HepG2 (cell line): ENCODE results near the gene VPS52. TPM values are rescaled to one million over a fixed set of nuclear protein-coding genes. Genes with fewer than 3 reads are reported as not detected.
A peak's percentile ranks its signal among the peaks of the same experiment; 100 is the strongest.

Source experiments
- CREM ChIP-seq, 2 experiments: sonication (generic) in 1 of 2; formaldehyde crosslinking in 1 of 2; IDR thresholded peaks; 2 replicates each; pipeline versions ENCODE4 v1.4.0 to v1.6.1; 2016 to 2020; ENCODE audit warnings: antibody characterized with exemption in 1 of 2, mild to moderate bottlenecking in 1 of 2, missing genetic modification reagents in 1 of 2
- CSRNP1 ChIP-seq: sonication (generic); formaldehyde crosslinking; IDR thresholded peaks from 2 replicates; pipeline ENCODE4 v1.8.1; 2023; ENCODE audit warnings: mild to moderate bottlenecking, missing genetic modification reagents
- EP300 ChIP-seq, 3 experiments: sonication (generic) in 1 of 3; formaldehyde crosslinking in 1 of 3; IDR thresholded peaks; 2 replicates each; pipeline versions ENCODE4 v1.5.1 to v1.6.1; 2011 to 2020; ENCODE audit warnings: low read depth in 2 of 3, low read length in 2 of 3, borderline replicate concordance in 1 of 3, improper control_type of control experiment in 1 of 3, mild to moderate bottlenecking in 1 of 3, missing genetic modification reagents in 1 of 3, moderate library complexity in 1 of 3
- FOXP4 ChIP-seq: sonication (generic); formaldehyde crosslinking; IDR thresholded peaks from 2 replicates; pipeline ENCODE4 v1.4.0; 2020; ENCODE audit warnings: missing genetic modification reagents
- GATAD2A ChIP-seq: IDR thresholded peaks from 2 replicates; pipeline ENCODE4 v1.6.1; 2016
- HNF1B ChIP-seq: sonication (generic); formaldehyde crosslinking; IDR thresholded peaks from 2 replicates; pipeline ENCODE4 v1.5.1; 2020; ENCODE audit warnings: mild to moderate bottlenecking, moderate library complexity, missing genetic modification reagents
- NRL ChIP-seq: sonication (generic); formaldehyde crosslinking; IDR thresholded peaks from 2 replicates; pipeline ENCODE4 v1.5.0; 2020; ENCODE audit warnings: missing genetic modification reagents, mild to moderate bottlenecking, moderate library complexity, borderline replicate concordance
- YY1 ChIP-seq: IDR thresholded peaks from 2 replicates; pipeline ENCODE4 v1.6.1; 2011; ENCODE audit warnings: low read length, low read depth, moderate library complexity, mild to moderate bottlenecking; ENCODE audit not compliant: insufficient read depth, insufficient replicate concordance
- ZEB1 ChIP-seq: IDR thresholded peaks from 2 replicates; pipeline ENCODE4 v1.6.1; 2012; ENCODE audit warnings: mild to moderate bottlenecking, low read depth, inconsistent platforms; ENCODE audit not compliant: insufficient replicate concordance
- ZFP90 ChIP-seq: sonication (generic); formaldehyde crosslinking; IDR thresholded peaks from 2 replicates; pipeline ENCODE4 v1.8.0; 2022; ENCODE audit warnings: missing genetic modification reagents, mild to moderate bottlenecking, inconsistent platforms, borderline replicate concordance
- ZHX1 ChIP-seq: sonication (generic); formaldehyde crosslinking; IDR thresholded peaks from 2 replicates; pipeline ENCODE4 v1.8.1; 2022; ENCODE audit warnings: low read depth, mild to moderate bottlenecking, missing genetic modification reagents
- polyA plus RNA-seq, 8 experiments: library from polyadenylated mRNA; depleted of rRNA in 3 of 8; stranded (reverse) in 7 of 8; unstranded in 1 of 8; fragments of >200 nt; fragmentation: Illumina TruSeq in 4 of 8; extraction: Trizol in 4 of 8; gene quantifications; 2 replicates each; pipeline versions ENCODE4 v1.2.1 to v1.2.3, GENCODE V29; 2011 to 2016; ENCODE audit warnings: low read depth in 4 of 8, missing spikeins in 1 of 8, mixed read lengths in 1 of 8; ENCODE audit not compliant: insufficient read depth in 1 of 8
- total RNA-seq, 5 experiments: library from RNA; depleted of rRNA; stranded (reverse); fragments of >200 nt; fragmentation: Illumina TruSeq; extraction: Trizol; gene quantifications; 2 replicates each; pipeline ENCODE4 v1.2.3, GENCODE V29; 2016; ENCODE audit warnings: low read depth in 1 of 5
- TF ChIP-seq, protein P1 (sequence below): sonication (generic); formaldehyde crosslinking; IDR thresholded peaks from 2 replicates; pipeline ENCODE4 v1.4.0; 2020; ENCODE audit warnings: missing genetic modification reagents
- TF ChIP-seq, protein P2 (sequence below): sonication (generic); formaldehyde crosslinking; IDR thresholded peaks from 2 replicates; pipeline ENCODE4 v1.9.0; 2021; ENCODE audit warnings: missing genetic modification reagents, borderline replicate concordance

VPS52 gene
- total and polyA plus RNA-seq, 2 of the 13 experiments (the other 11 are each of a cell fraction or from before 2014, with no cell fraction given), result 48.9 to 85.5 TPM

DNA sequence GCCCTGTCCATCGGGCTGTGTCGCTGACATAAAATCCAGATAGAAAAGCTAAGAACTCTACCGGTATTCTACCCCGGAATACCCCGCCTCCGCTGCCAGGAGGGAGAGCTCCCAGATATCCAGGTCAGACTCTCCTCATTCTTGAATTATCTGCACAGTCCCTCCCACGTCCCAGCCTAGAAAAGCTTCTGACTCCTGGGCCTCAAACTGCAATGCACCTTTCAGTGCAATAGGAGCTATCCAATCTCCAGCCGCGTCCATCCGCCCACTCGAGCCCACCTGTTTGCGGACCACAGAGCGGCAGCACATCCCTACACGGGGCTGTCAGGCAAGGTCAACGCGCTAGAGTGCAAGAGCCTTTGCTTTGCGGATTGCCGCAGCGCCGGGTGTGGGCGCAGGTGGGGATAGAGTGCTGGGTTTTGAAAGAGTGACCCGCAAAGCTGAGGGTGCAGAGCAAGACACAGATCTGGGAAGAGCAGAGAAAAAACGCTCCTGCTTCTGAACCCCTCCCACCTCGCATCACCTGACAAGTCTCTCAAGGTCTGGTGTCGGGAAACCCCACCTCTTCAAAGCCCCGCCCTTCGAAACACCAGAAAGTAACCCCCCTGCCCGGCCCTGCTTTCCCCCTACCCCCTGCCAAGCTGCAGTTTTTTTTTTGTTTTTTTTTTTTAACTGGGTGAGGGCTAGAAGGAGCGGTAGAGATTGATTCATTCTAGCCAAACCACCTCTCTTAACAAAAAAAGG, 40.9 kb upstream of the VPS52 start (continued):
- TF ChIP-seq HNF1B (CRISPR knock-in tag), result peak; percentile 71; the same call in 1 of the 2 replicates
- no peak; the same call in 1 of the 2 replicates for TF ChIP-seq CSRNP1 (CRISPR knock-in tag)
- TF ChIP-seq GATAD2A (CRISPR knock-in tag), result peak; percentile 67; the same call in 1 of the 2 replicates
- TF ChIP-seq ZFP90, result 0 out of 2 replicates have a peak, but pooled peaks have one; percentile 49
- 0 out of 2 replicates have a peak, but pooled peaks have one; percentile 53 for TF ChIP-seq ZHX1 (CRISPR knock-in tag)
- TF ChIP-seq NRL (CRISPR knock-in tag), result 0 out of 2 replicates have a peak, but pooled peaks have one; percentile 29
- peak; percentile 34 for TF ChIP-seq YY1
- TF ChIP-seq ZEB1, result peak; percentile 71
- peak in 1 of 2 experiments; percentile 26; a peak in 1 of 4 replicates for TF ChIP-seq EP300 (IDR thresholded peaks at IDR 0.05; ENCODE audit: low read depth in 2 of 2, low read length in 2 of 2)
- TF ChIP-seq EP300 (CRISPR knock-in tag; IDR thresholded peaks at IDR 0.05; ENCODE audit: borderline replicate concordance), result no peak
- TF ChIP-seq, protein P1, sequence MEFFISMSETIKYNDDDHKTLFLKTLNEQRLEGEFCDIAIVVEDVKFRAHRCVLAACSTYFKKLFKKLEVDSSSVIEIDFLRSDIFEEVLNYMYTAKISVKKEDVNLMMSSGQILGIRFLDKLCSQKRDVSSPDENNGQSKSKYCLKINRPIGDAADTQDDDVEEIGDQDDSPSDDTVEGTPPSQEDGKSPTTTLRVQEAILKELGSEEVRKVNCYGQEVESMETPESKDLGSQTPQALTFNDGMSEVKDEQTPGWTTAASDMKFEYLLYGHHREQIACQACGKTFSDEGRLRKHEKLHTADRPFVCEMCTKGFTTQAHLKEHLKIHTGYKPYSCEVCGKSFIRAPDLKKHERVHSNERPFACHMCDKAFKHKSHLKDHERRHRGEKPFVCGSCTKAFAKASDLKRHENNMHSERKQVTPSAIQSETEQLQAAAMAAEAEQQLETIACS (CRISPR knock-in tag), result no peak
- TF ChIP-seq FOXP4 (CRISPR knock-in tag), result peak; percentile 39; the same call in 1 of the 2 replicates
- no peak; the same call in 1 of the 2 replicates for TF ChIP-seq CREM (IDR thresholded peaks at IDR 0.05)
- TF ChIP-seq CREM (CRISPR knock-in tag; IDR thresholded peaks at IDR 0.05), result no peak
- TF ChIP-seq, protein P2, sequence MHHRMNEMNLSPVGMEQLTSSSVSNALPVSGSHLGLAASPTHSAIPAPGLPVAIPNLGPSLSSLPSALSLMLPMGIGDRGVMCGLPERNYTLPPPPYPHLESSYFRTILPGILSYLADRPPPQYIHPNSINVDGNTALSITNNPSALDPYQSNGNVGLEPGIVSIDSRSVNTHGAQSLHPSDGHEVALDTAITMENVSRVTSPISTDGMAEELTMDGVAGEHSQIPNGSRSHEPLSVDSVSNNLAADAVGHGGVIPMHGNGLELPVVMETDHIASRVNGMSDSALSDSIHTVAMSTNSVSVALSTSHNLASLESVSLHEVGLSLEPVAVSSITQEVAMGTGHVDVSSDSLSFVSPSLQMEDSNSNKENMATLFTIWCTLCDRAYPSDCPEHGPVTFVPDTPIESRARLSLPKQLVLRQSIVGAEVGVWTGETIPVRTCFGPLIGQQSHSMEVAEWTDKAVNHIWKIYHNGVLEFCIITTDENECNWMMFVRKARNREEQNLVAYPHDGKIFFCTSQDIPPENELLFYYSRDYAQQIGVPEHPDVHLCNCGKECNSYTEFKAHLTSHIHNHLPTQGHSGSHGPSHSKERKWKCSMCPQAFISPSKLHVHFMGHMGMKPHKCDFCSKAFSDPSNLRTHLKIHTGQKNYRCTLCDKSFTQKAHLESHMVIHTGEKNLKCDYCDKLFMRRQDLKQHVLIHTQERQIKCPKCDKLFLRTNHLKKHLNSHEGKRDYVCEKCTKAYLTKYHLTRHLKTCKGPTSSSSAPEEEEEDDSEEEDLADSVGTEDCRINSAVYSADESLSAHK (CRISPR knock-in tag), result no peak
